Activated naive CD8-positive, alpha-beta T cell treated with anti-CD3 and anti-CD28 coated beads, Interleukin-2, amount 50 U/mL, for 16 hours (primary cell): ENCODE results near the gene RER1.
A peak's percentile ranks its signal among the peaks of the same experiment; 100 is the strongest.

ENCODE experiments used
- DNase-seq: peaks from one replicate; pipeline ENCODE4 v3.0.0-alpha.2; 2020; ENCODE audit warnings: low read depth, low spot score

RER1 gene, protein sequence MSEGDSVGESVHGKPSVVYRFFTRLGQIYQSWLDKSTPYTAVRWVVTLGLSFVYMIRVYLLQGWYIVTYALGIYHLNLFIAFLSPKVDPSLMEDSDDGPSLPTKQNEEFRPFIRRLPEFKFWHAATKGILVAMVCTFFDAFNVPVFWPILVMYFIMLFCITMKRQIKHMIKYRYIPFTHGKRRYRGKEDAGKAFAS

GRCh38 chr1:2391041-2391930, at the start of gene RER1, which contains the start of gene MORN1:
Gene RER1, plus strand, starts transcription at chr1:2391841. Its CDS starts 3,950 bp downstream, at chr1:2395791.
Gene MORN1, minus strand, starts transcription at chr1:2391554. Its CDS starts 21 bp downstream, at chr1:2391533.
- DNase-seq = peak; percentile 96

- no peak for DNase-seq
Measured at GRCh38 chr1:2342384-2343022, 49.1 kb upstream of the RER1 start.

GRCh38 chr1:2343023-2343935, 48.4 kb upstream of the RER1 start:
- DNase-seq = no peak

DNA sequence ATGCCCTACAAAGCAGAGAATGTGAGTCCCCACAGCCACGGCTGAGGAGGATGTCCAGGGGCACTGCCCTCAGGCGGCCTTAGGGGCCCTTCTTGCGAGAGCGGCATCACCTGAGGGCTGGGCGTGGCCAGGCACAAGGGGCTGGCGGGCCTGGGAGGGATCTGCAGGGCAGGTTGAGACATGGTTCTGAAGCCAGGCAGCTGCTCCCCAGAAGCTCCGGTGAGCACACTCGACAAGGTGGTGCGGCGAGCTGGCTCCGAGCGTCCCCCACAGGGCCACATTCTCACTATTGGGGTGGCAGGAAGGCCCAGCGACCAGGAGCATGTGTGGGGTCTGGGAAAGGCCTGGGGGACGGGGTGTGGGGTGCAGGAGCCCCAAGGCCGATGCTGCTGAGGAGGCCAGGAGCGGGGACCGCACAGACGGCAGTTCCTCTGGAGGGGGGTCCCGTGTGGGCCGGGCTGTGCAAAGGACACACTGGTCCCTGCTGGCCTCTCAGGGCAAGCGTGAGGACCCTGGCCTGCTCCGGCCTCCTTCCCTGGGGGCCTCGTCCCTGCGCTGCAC, 47.4 kb upstream of the RER1 start:
- DNase-seq = no peak

- DNase-seq = no peak
Measured at GRCh38 chr1:2344744-2345296, 46.8 kb upstream of the RER1 start.

DNA sequence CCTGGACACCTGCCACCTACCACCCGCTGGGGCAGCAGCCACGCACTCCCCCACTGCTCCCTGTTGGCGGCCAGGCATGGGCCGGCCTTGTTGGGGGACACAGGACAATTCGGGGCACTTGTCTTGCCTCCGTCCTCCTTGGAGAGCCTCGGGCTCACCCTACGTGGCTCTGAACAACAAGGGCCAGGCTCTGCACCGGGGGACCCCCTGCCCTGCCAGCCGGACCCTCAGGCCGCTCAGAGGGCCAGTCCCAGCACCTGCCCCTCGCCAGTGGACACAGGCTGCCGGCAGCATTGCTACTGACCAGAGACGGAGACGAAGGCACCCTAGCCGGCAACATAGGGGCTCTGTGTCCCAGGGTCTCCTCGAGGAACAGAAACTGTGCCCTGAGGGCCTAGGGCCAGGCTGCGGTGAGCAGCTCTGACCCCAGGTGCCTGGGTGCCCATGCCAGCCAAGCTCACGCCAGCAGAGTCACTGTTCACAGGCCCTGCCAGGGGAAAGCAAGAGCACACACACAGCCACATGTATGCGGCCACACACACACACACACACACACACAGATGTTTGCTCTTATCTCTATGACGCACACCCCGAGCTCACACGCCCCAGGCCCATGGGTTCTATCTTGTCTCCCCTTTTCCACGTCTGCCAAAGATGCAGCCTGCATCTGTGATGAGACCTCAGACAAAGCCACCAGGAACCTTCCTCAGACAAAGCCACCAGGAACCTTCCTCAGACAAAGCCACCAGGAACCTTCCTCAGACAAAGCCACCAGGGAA, 46.2 kb upstream of the RER1 start:
- DNase-seq = no peak

GRCh38 chr1:2346691-2347408, 44.8 kb upstream of the RER1 start:
- no peak for DNase-seq

DNA sequence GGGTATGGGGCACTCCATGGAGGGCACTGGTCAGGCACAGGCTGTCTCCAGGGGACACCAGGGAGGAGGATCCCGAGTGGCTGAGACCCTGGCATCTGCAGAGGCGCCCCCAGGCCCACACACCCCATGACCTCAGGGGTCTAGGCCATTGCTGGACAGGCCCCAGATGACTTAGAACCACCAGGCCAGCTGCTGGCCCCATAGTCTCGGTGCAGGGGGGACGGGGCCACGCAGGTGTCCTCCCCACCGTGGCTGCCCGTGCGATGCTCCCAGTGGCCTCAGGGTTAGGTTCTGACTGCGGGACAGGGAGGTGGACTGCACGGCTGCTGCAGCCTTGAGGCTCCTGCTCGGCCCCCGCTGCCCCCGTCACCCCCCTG, 44.2 kb upstream of the RER1 start:
- DNase-seq = no peak

DNA sequence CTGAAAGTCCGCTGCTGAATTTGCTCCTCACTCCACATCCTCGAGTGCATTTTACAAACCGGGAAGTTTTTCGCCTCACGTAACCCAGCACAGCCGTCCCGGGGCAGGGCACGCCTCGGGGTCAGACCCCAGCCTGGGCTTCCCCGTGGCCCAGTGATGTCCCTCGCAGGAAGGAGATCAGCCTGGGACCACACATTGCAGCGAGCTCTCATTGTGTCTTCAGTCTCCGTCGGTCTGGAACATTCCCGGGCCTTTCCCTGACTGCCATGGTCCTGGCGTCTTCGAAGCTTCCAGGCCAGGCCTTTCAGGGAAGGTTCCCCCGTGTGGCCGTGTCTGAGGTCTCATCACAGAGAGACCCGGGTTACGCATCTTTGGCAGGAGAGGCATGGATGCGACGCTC, 43.7 kb upstream of the RER1 start:
- DNase-seq = no peak

GRCh38 chr1:2348346-2349325, 43.0 kb upstream of the RER1 start:
- DNase-seq = no peak

DNA sequence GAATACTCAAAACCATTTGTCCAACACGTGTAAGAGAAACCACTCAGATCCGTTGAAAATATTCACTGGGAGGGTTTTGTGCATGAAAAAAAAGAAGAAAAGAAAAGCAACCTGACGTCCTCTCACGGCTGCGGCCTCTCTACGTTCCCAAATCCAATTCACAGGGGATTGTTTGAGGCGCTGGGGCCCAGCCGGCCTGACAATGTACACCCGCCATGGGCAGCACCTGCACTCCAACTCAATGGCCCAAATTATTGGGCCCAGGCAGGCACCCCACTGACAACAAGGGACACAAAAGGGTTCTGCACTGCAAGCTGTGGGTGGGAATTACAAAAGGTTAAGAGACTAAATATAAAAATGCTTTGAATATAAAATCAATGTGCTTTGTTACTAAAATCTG, 41.8 kb upstream of the RER1 start:
- no peak for DNase-seq

- no peak for DNase-seq
Measured at GRCh38 chr1:2350501-2350900, 41.1 kb upstream of the RER1 start.

DNA sequence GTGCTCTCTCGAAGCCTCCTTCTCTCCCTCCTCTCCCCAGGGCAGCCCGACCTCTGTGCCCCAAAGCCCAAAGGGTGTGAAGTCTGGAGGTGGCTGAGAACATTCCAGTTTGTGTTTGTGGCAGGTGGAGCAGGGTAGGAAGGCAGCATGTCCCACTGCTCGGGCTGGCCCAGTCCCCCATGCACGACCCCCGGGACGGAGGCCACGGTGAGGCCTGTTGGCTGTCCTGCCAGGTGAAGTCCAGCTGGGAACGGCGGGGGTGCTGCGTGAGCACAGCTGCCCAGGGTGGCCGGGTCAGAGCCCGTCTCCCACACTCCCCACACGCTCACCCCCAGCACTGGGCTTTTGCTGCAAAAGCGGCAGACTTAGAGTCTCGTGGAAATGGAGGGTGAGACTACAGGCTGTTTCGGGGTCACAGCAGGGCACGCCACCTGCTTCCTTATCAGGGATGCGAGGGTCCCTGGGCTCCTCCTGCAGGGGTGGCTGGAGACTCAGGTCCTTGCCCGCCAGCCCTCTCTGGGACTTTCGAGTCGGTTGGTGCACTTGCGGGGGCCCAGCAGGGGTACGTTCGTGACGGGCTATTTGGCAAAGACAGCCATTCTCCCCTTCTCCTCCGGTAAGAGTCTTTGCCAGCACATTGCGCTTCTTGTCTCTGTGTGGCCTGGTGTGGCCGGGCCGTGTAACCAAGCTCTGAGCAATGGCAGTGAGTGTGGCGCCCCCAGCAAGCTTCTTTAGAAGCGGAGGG, 40.6 kb upstream of the RER1 start:
- DNase-seq = no peak

GRCh38 chr1:2351723-2352122, 39.9 kb upstream of the RER1 start:
- no peak for DNase-seq

GRCh38 chr1:2352341-2352896, 39.2 kb upstream of the RER1 start:
- DNase-seq = no peak

DNA sequence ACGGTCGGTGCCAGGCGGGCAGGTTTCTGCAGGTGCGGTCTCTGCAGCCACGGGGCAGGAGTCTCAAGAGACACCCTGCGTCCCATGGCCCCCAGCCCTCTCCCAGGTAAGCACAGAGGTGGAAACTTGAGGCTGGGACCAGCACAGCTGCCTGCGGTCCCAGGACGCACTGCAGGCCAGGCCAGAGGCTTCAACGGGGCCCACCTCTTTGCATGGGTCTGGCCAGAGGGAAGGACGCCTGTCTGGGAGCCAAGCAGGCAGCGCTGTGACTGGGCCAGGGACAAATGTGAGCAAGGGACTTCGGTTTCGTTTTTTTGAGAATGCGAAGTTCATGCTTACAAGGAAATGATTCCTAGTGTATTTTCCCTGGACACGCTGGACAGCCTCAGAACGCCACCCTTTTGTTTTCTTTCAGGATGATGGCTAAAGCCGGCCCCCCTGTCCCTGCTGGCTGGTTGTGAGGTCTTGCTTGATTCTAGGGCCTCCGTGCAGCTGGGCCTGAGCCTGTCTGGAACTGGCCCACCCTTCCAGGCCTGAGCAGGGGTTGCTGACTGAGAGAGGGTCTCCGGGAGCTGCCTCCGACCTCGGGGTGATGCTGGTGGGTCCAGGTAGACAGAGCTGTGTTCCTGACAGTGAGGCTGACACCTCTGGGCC, 38.6 kb upstream of the RER1 start:
- DNase-seq = no peak
